Neutrophil (primary cell): ENCODE data around the gene SPG11.
A peak's percentile ranks its signal among the peaks of the same experiment; 100 is the strongest.

ENCODE experiments used
- H3K27ac ChIP-seq: fragments of 200-600 bp; sonication (generic); 2 replicates; pipeline ENCODE4 v1.5.1; 2016; ENCODE audit warnings: mild to moderate bottlenecking, moderate library complexity
- H3K27me3 ChIP-seq: fragments of 200-600 bp; sonication (generic); 2 replicates; pipeline ENCODE4 v1.6.0; 2016; ENCODE audit warnings: mild to moderate bottlenecking
- H3K36me3 ChIP-seq: fragments of 200-600 bp; sonication (generic); 2 replicates; pipeline ENCODE4 v1.5.1; 2017
- H3K4me1 ChIP-seq, 2 experiments: fragments of 200-600 bp in 1 of 2; sonication (generic) in 1 of 2; 1 replicate in 1 of 2; 2 replicates in 1 of 2; pipeline versions ENCODE4 v1.5.1 to v1.6.1; 2013 to 2016; ENCODE audit warnings: low read depth in 1 of 2, low read length in 1 of 2, mild to moderate bottlenecking in 1 of 2, moderate library complexity in 1 of 2; ENCODE audit not compliant: control insufficient read depth in 1 of 2, insufficient read depth in 1 of 2
- H3K4me3 ChIP-seq, 2 experiments: fragments of 200-600 bp in 1 of 2; sonication (generic) in 1 of 2; 1 replicate in 1 of 2; 2 replicates in 1 of 2; pipeline ENCODE4 v1.5.1; 2013 to 2016; ENCODE audit warnings: low read depth in 1 of 2, low read length in 1 of 2, mild to moderate bottlenecking in 1 of 2, moderate library complexity in 1 of 2
- H3K9me3 ChIP-seq: fragments of 200-600 bp; sonication (generic); 2 replicates; pipeline ENCODE4 v1.5.1; 2016
- TF ChIP-seq, protein P1 (sequence below): fragments of 200-600 bp; sonication (generic); IDR thresholded peaks from 2 replicates; pipeline ENCODE4 v1.5.1; 2016; ENCODE audit warnings: antibody characterized with exemption

The SPG11 gene

DNA sequence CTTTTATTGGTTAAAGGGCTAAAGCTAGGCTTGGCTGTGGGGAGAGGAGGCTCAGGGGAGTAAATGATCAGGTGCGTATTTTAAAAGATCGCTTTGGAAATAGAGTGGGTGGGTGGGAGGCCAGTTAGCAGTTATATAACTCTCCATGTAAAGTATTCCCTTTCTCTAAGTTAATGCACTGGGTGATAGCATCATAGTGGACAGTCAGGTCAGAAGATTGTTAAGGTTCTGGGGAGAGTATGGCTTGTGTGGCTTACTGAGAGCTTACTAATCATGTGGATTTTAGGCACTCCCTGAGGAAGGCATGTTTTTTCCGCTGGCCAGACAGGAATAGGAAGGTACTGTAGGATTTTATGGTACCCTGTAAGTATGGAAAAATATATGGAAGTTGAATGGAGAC lies 132.8 kb downstream of the SPG11 start:
- Histone ChIP-seq H3K4me3 (no peak overlapping the region), H3K4me1 (peaks cover 4 to 16% of the 10 kb centered on the region in 2 experiments), H3K27me3 (no peaks in the 10 kb centered on the region), H3K27ac (no peak overlapping the region), H3K36me3 (peaks cover 2% of the 10 kb centered on the region), H3K9me3 (no peaks in the 10 kb centered on the region)
- TF ChIP-seq, protein P1, sequence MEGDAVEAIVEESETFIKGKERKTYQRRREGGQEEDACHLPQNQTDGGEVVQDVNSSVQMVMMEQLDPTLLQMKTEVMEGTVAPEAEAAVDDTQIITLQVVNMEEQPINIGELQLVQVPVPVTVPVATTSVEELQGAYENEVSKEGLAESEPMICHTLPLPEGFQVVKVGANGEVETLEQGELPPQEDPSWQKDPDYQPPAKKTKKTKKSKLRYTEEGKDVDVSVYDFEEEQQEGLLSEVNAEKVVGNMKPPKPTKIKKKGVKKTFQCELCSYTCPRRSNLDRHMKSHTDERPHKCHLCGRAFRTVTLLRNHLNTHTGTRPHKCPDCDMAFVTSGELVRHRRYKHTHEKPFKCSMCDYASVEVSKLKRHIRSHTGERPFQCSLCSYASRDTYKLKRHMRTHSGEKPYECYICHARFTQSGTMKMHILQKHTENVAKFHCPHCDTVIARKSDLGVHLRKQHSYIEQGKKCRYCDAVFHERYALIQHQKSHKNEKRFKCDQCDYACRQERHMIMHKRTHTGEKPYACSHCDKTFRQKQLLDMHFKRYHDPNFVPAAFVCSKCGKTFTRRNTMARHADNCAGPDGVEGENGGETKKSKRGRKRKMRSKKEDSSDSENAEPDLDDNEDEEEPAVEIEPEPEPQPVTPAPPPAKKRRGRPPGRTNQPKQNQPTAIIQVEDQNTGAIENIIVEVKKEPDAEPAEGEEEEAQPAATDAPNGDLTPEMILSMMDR = no peak

DNA sequence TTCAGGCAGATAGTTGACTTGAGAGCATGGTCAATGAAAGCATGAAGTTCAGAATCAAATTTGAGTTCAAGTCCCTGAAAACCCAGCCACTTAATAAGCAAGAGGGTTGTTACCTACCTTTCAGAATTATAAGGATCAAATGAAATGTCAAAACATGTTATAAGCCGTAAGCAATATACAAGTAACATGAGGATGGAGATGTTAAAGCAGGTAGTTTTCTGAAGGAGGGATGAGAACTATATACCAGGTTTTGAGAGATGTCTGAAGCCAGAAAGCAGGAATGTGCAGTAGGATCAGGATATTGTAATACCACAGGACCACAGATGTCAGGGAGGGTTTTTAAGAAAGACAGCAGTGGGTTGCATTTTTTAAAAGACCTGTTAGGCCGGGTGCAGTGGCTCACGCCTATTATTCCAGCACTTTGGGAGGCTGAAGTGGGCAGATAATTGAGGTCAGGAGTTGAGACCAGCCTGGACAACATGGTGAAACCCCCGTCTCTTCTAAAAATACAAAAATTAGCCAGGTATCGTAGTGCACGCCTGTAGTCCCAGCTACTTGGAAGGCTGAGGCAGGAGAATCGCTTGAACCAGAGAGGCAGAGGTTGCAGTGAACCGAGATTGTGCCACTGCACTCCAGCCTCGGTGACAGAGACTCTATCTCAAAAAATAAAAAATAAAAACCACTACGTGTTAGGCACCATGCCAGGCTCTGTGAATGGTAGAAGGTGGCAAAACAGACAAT lies 133.4 kb downstream of the SPG11 start:
- H3K27me3 ChIP-seq = no peaks in the 10 kb centered on the region
- peaks cover 0 to 13% of the 10 kb centered on the region in 2 experiments for H3K4me1 ChIP-seq
- TF ChIP-seq, protein P1 = no peak
- peak overlapping the region; percentile 34 for H3K27ac ChIP-seq
- H3K36me3 ChIP-seq = peaks cover 8% of the 10 kb centered on the region
- H3K9me3 ChIP-seq = no peaks in the 10 kb centered on the region
- no peak overlapping the region for H3K4me3 ChIP-seq

DNA sequence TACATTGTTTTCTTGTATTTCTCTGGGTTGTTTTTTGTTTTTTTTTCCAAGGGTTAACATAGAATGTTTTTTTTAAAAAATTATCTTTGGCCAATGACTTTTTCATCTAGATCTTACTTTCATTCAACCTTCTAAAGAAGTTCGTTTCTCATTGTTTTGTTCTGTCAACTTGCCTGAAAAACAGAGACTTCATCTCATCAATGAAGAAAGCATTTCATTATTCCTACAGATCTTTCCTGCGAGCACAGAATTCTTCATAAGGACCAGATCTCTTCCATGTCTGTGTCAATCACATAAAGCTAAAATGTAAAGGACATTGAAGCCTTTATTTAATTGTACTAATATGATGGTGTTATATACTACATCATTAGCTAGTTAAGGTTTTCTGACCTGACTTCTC lies 136.2 kb downstream of the SPG11 start:
- Histone ChIP-seq H3K27ac (no peak overlapping the region), H3K4me3 (no peak overlapping the region), H3K36me3 (peaks cover 33% of the 10 kb centered on the region), H3K27me3 (no peaks in the 10 kb centered on the region), H3K4me1 (peaks cover 0 to 13% of the 10 kb centered on the region in 2 experiments), H3K9me3 (no peaks in the 10 kb centered on the region)
- TF ChIP-seq, protein P1 = no peak

DNA sequence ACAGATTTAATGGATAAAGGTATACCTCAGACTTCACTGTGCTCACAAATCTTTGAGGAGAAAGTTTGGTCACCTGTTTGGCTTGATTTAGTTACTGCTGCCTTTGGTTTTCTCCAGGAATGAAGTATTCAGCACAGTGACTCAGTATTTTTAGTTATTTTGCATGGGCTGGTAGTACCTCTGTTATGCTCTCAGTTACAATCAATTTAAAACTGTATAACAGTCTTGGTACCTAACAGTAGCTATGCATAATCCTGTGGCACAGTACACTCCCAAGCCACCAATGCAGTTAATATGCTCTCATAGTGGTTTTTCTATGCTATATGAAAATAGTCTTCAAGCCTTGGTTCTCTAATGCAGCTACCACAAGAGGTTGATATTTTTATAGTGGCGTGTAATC lies 138.4 kb downstream of the SPG11 start:
- TF ChIP-seq, protein P1 = no peak
- Histone ChIP-seq H3K9me3 (no peaks in the 10 kb centered on the region), H3K27ac (no peak overlapping the region), H3K27me3 (no peaks in the 10 kb centered on the region), H3K36me3 (peaks cover 41% of the 10 kb centered on the region), H3K4me1 (peaks cover 0 to 12% of the 10 kb centered on the region in 2 experiments), H3K4me3 (no peak overlapping the region)

DNA sequence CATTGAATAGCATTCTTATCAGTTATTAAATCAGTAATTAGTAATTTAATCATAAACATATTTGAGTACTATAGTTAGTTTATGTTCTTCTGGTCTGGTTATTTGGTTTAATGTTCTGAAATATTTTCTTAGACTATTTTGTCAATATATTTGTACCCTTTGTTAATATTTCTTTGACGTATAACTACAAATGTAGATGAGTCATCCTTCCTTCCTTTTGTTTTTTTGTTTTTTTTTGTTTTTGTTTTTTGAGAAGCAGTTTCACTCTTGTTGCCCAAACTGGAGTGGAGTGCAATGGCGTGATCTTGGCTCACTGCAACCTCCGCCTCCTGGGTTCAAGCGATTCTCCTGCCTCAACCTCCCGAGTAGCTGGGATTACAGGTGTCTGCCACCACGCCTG lies 143.9 kb downstream of the SPG11 start:
- H3K4me3 ChIP-seq = no peak overlapping the region
- no peaks in the 10 kb centered on the region for H3K4me1 ChIP-seq
- H3K27me3 ChIP-seq = no peaks in the 10 kb centered on the region
- H3K27ac ChIP-seq = no peak overlapping the region
- H3K36me3 ChIP-seq = peaks cover 41% of the 10 kb centered on the region
- TF ChIP-seq, protein P1 = no peak
- no peaks in the 10 kb centered on the region for H3K9me3 ChIP-seq
